HG03432 (cell line): Measurements from ENCODE around the gene IMP3.
"Not testable (repeated sequence)": the region's sequence is repeated elsewhere in the genome, so short reads cannot be mapped to it uniquely, and the experiment has no call there.

Experiments
- ATAC-seq: cut with Tn5 transposase; IDR thresholded peaks from one replicate; pipeline ENCODE4 v1.9.1; 2021; ENCODE audit warnings: mild to moderate bottlenecking, moderate library complexity; ENCODE audit not compliant: unreplicated experiment

Gene IMP3, protein sequence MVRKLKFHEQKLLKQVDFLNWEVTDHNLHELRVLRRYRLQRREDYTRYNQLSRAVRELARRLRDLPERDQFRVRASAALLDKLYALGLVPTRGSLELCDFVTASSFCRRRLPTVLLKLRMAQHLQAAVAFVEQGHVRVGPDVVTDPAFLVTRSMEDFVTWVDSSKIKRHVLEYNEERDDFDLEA

DNA sequence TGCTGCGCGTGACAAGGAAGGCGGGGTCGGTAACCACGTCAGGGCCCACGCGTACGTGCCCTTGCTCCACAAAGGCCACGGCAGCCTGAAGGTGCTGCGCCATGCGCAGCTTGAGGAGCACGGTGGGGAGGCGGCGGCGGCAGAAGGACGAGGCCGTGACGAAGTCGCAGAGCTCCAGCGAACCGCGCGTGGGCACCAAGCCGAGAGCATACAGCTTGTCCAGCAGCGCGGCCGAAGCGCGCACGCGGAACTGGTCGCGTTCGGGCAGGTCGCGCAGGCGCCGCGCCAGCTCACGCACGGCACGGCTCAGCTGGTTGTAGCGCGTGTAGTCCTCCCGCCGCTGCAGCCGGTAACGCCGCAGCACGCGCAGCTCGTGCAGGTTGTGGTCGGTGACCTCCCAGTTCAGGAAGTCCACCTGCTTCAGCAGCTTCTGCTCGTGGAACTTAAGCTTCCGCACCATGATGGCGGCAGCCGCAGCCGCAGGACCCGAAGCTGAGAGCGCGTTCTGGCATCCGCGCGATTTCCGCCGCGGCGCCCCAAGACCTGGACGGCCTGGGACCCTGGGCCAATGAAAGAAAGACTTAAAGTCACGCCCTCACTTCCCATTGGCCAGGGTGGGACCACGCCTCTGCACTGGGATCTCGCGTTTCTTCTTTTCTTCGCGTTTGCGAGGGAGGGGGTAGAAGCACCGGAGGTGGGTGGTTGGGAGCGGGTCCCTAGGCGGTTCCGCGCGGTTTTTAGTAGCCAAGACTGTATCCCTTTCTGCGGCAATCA is at the start of gene IMP3:
Gene IMP3, minus strand, starts transcription at position 516 of the 774 bp plus-strand sequence. Its CDS starts 56 bp downstream, at position 460.
- ATAC-seq: peak; percentile 88

DNA sequence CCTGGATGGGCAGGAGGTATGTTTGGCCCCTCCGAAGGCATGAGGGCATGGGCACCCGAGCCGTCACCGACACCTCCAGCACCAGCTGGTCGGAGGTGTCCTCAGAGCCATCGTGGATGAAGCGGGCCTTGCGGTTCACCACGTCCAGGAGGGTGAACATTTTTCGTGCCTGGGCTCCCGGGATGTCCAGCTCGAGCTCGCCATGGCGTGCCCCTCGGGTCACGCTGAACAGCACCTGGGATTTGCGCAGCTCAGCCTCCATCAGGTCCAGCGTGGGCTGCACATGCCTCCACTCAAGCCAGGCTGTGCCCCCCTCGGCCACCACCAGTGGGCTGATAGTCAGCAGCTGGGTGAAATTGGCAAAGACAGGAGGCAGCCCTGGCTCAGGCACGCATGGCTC is 49.4 kb upstream of the IMP3 start:
- not testable (repeated sequence) for ATAC-seq

DNA sequence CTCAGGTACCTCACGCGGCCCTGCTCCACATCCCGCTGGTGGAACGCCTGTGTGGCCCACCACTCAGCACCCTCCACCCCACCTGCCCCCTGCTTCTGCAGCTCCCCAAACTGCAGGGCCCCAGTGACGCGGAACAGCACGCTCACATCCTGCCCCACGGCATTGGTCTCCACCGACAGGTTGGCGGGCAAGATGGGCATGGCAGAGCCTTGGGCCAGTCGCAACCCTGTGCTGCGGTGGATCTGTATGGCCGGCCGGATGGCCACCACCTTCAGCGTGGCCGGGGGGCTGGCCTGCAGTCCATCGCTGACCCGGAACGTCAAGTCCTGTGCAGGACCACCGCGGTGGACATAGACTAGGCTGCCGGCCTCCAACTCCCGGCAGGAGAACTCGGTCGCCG is 48.8 kb upstream of the IMP3 start:
- no peak for ATAC-seq

DNA sequence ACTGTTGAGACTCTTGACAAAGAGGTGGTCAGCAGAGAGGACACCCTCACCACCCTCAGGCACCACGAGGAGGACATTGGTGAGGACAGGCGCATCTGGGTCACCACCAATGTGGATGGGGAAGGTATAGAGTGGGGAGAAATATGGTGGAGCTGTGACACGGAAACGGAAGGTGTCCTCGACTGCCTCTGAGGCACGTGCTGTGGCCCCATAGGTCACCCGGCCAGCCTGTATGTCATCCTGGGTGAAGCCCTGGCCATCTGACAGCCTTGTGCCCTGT is 48.2 kb upstream of the IMP3 start:
- no peak for ATAC-seq

DNA sequence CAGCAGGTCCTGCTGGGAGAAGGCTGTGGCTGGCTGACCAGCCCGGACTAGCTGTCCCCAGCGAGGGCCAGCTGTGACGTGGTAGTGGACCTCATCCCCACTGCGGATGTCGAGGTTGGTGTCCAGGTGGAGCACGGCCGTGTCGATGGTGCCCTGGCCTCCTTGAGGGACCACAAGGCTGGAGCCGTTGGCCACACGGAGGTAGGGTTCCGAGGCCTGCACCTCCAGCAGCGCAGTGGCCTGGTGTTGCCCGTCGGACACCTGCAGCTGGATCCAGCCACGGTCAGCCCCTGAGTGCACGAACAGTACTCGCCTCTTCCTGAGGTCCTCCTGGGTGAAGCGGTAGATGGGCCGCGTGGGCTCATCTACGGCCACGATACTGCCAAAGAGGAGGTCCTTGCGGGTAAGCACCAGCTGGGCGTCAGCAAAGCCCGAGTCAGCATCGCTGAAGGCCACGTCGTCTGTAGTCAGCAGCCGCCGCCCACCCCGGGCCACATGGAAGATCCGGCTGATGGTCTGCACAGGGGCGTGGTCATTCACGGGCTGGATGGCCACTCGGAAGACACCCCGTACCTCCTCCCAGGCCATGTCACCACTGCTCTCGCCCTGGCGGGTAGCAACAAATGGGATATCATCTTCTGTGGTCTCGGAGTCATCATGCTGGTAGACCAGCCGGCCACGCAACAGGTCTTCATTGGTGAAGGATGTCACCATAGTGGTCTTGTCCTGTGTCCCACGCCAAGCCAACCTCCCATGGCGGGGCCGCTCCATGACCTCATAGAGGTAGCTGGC is 47.7 kb upstream of the IMP3 start:
- no peak for ATAC-seq

DNA sequence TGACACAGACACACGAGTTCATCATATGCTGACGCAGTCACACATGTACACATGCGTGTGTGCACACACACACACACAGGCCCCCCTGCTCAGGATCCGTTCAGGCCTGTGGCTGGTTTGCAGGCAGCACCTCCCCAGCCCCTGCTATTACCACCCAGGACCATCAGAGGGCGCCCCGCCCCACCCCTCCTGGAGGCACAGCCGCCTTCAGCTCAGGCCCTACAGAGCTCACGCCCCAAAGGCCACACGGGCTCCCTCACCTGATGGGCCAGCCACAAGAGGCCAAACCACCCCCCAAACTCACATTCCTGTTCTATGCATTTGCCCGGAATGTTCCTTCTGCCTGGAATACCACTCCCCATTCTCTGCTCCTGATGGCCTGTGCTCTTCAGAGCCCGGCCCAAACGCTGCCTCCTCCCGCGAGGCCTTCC is 46.2 kb upstream of the IMP3 start:
- ATAC-seq: peak; percentile 60

DNA sequence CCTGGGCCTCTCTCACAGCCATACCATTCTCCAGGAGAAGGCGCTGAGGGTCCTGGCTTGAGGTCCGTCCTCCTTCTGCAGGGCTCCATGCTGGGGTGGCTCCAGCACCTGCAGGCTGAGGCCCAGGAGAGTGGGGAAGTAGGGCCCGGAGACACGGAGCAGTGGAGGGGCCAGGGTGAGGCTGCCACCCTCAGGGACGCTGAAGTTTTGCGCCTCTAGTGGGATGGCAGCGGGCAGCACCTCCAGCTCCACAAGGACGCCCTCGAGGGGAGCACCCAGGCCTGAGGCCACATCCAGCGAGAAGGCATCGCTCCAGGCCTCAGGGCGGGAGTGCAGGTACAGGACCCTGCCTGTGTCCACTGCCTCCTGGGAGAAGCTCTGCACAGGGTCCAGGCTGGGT is 45.2 kb upstream of the IMP3 start:
- no peak for ATAC-seq

DNA sequence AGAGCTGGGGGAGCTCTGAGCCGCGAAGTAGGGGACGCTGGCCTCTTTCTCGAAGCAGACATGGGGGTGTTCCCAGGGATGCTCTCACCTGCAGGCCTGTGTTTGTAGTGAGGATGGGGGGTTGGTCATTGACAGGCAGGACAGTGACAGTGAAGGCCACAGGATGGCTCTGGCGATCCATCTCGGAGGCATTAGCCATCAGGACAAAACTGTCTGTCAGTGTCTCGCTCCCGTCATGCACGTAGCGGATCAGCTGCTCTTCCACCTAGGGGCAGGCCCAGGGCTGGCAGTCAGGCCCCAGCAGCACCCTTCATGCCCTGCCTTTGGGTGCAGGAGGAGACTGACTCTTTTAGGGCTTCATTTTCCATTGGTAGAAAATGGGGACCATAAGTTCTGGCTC is 44.6 kb upstream of the IMP3 start:
- ATAC-seq: no peak

DNA sequence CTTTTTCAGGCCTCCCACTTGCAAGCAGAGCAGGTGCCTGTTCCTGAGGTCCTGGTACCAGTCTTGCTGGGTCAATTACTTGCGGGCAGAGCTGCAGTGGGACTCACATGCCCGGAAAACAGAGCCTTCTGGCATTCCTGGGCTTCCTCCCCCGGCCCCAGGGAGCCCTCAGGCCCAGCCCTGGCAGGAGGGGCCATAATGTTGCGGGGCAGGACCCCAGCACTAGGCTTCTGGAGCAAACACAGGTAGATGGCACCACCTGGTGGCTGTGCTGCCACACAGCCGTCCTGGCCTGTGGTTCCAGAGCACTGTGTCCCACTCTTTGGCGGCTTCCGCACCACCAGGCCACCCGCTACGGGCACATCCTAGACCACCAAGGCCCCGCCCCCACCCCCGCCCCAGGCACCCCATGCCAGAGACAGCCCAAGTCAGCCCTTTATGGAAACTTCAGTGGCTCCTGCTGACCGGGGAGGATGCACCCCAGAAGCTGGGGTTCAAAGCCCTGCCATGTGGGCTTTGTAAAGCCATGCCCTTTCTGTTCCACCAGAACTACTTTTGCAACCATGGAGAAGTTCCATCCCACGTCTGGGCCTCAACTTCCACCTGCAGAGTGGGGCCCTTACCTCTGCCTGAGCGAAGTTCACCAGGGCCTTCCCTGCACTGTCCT is 43.8 kb upstream of the IMP3 start:
- peak; percentile 63 for ATAC-seq

DNA sequence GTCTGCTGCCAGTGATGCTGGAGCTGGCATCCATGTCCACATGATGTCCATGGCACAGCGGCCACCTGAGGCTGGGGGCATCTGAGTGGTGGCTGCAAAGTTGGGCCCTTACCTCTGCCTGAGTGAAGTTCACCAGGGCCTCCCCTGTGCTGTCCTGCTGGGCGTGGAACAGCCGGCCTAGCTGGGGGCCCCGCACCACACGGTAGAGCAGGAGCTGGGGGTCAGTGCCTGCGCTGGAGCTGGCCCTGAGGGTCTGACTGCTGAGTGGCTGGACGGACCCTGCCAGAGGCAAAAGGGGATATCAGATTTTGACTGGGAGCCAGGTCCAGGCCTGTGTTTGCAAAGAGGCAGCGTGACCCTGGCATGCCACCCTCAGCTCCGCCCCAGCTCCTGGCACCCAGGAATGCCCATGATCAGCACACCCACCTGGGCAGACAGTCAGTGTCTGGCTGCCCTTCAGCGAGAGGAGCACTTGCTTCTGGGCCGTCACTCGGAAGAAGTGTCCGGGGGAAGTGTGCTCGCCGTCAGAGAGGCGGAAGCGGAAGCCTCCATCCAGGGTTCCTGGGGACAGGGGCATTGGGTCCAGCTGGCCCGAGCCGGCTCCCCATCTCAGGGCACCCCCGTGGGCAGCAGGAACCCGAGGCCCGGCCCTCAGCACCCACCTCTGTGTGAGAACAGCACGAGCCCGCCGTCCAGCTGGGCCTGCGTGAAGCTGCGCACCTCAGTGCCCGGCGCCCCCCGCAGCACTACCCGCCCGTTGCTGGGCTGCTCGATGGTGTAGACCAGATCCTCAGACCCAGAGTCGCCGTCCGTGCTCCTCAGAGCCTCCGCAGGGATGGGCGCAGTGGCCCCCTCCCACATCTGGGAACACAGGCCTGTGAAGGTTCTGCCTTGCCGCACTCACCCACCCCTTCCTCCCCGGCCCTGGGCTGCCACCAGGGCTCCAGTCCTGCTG is 42.4 kb upstream of the IMP3 start:
- ATAC-seq: no peak

DNA sequence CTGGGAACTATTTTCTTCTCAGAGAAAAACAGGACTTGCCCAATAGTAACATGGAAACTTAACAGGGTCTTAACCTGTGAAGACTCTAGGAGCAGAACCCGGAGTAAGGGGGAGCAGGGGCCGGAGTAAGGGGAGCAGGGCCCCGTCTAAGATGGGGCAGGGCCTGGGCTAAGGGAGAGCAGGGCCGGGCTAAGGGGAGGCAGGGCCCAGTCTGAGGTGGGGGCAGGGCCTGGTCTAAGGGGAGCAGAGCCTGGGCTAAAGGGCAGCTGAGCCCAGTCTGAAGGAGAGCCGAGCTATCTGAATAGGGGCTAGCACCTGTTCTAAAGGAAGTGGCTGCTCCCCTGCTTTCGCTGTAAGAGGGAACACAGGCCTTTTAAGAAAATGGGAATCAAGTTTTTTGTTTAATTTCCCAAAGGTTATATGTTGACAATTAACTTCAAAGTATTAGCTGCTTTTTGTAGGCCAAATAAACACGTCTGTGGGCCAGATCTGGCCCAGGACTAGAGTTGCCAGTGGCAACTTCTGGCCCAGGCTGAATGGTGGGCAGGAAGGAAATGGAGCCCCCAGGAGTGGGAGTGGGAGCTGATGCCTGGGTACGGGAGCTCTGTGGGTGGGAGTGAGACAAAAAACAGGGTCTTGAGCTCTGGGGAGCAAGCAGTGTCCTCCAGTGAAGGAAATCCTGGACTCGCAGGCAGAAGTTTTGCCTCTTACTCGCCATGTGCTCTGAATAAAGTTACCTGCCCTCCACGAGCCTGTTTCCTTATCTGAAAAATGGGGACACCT is 40.2 kb upstream of the IMP3 start:
- no peak for ATAC-seq

DNA sequence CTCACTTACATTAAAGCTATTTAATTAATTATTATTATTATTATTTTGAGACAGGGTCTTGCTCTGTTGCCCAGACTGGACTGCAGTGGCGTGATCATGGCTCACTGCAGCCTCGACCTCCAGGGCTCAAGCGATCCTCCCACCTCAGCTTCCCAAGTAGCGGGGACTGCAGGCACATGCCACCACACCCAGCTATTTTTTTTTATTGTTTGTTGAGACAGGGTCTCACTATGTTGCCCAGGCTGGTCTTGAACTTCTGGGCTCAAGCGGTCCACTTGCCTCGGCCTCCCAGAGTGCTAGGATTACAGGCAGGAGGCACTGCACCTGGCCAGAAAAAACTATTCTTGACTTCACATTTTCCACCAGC is 38.3 kb upstream of the IMP3 start:
- not testable (repeated sequence) for ATAC-seq

DNA sequence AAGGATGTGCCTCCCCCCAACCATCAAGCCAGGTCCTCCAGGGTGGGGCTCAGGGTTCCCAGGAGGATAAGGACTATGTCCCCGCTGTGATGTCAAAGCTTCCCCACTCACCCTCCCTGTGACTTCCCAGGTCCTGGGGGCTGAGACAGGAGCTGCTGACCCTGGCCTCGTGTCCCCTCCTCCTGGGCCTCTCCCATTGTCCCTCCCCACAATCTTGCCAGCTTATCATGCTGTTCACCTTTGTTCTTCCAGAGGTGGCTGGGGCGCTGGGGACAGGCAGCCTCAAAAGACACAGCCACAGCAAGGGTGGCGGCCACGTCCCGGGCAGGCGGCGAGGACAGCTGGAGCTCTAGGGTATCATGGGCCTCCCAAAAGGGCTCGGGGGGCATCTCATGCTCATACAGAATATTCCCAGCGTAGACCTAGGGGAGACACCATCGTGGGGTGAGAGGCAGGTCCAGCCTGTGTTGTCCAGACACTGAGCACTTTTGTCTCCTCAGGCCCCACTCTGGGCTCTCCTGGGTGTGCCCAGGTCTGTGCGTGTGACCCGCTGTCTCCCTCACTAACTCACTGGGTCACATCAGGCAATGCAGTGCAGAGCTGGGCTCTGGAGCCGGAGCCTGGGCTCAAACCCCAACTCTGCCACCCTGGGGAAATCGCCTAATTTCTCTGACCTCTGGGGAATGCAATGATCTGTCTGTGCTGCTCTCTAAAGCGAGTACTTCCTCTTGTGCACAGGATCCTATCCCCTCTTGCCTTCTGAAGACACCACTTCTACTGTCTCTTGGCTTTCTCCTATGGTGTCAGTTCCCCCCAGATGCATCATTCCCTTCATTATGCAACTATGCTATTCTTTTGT is 37.7 kb upstream of the IMP3 start:
- ATAC-seq: no peak

DNA sequence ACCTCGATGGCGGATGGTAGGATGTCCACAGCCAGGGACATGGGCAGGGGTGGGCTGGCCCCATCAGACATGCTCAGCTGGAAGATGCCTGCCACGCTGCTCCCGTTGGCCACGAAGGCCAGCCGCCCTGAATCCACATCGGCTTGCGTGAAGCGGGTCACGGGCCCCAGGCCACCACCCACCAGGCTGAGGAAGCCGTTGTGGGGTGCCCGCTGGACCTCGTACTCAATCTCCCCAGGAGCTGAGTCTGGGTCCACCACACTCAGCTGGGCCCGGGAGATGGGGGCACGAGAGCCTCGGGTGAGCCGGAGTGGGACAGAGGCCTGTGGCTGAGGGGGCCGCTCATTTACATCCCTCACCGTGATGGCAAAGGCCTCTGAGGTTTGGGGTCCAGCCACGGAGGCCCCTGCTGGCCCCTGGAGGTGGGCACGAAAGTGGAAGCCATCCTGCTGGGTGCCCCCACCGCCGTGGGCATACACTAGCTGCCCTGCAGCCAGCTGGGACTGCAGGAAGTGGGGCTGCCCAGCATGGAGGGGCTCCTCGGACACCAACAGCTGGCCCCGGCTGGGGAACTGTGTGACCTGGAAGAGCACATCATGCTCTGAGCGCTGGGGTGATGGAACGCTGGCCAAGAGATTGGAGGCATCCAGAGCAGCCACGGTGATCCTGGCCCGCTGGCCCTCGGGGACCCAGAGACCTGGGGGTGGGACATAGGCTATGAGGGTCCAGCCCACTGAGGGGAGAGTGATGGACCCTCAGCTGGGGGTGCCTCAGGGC is 36.9 kb upstream of the IMP3 start:
- no peak for ATAC-seq

DNA sequence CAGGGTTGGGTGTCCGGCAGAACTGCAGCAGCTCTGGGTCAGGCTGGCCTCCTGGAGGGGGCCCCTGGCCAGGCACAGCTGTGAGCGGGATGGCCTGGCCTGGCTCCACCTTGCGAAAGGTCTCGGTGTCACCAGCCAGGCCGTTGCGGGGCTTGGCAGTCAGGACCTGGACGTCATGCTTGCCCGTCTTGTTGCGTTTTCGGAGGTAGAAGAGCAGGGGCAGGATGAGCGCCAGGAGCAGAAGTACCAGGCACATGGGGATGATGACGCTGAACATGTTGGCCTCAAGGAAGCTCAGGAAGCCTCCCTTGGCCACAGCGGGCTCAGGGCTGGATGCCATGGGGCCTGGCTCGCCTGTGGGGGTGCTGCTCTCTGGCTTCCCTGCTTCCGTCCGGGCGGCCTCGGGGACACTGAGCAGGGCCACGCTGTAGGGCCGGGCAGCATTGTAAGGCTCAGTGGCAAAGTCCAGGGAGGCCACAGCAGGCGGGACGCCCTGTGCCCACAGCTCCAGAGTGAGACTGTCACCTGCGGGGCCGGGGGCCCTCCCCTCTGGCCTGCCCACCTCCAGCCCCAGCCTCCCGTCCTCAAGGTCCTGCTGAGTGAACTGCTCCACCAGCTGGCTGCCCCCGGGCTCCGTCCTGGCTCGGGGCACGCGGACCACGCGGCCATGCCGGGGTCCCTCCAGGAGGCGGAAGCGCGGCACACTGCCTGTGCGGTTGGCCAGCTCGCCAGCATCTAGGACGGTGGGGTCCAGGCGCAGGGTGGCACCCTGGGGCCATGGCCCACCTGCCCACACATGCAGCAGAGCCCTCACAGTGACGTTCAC is 35.8 kb upstream of the IMP3 start:
- ATAC-seq: no peak

DNA sequence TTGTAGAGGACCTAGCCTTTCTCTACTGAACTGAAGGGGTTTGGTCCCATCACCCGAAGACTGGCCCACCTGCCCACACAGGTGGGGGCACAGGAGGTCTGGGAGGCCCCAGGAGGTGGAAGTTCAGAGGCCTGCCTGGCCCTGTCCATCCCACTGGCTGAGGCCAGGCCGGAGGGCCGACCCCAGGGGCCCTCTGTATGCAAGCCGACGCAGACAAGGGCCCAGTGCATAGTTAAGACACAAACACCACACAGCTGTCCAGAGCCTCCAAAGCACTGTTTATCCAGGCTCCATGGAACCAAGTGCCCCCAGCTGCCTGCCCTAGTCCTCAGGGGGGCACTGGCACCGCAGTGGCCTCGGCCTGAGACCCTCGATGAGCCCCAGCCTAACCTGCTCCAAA is 34.3 kb upstream of the IMP3 start:
- ATAC-seq: no peak
